A172 (cell line): Measurements from ENCODE around the gene GARIN6. TPM values are rescaled to one million over a fixed set of nuclear protein-coding genes. Genes with fewer than 3 reads are reported as not detected.
"Not testable (repeated sequence)": the region's sequence is repeated elsewhere in the genome, so short reads cannot be mapped to it uniquely, and the experiment has no call there.

Experiments used
- DNase-seq: peaks from one replicate; pipeline ENCODE4 v3.0.0-alpha.2; 2015; ENCODE audit warnings: low spot score
- total RNA-seq: library from RNA; depleted of rRNA; stranded (reverse); fragments of >200 nt; shearing (Covaris generic); gene quantifications from 2 replicates; pipeline ENCODE4 v1.2.3, GENCODE V29; 2014; rRNA removed

Gene GARIN6
- not detected in 2 replicates for total RNA-seq

- DNase-seq: no peak
Observed at GRCh38 chr12:99647453-99647852, at the start of gene GARIN6. TSS of gene GARIN6 (plus strand) at chr12:99647753. CDS start at chr12:99648175, 422 bp downstream.

- DNase-seq: no peak
Observed at GRCh38 chr12:99598785-99599184, 48.8 kb upstream of the GARIN6 start.

GRCh38 chr12:99600388-99600787 is 47.2 kb upstream of the GARIN6 start:
- no peak for DNase-seq

- no peak for DNase-seq
Observed at GRCh38 chr12:99609455-99610181, 37.9 kb upstream of the GARIN6 start.

- DNase-seq: peak; percentile 18
Observed at GRCh38 chr12:99611117-99611516, 36.4 kb upstream of the GARIN6 start.

- DNase-seq: peak; percentile 10
Observed at GRCh38 chr12:99611599-99611998, 36.0 kb upstream of the GARIN6 start.

GRCh38 chr12:99618657-99619056 is 28.9 kb upstream of the GARIN6 start:
- no peak for DNase-seq

- DNase-seq: peak; percentile 19
Observed at GRCh38 chr12:99619389-99620158, 28.0 kb upstream of the GARIN6 start.

GRCh38 chr12:99620159-99620479 is 27.4 kb upstream of the GARIN6 start:
- DNase-seq: no peak

- DNase-seq: not testable (repeated sequence)
Observed at GRCh38 chr12:99624591-99624990, 23.0 kb upstream of the GARIN6 start.

GRCh38 chr12:99627459-99627858 is 20.1 kb upstream of the GARIN6 start:
- DNase-seq: no peak

- DNase-seq: no peak
Observed at GRCh38 chr12:99644629-99645028, 2.9 kb upstream of the GARIN6 start.

GRCh38 chr12:99648183-99648582 is 630 bp downstream of the GARIN6 start:
- DNase-seq: no peak

GRCh38 chr12:99649551-99649950 is 2.0 kb downstream of the GARIN6 start:
- no peak for DNase-seq

- no peak for DNase-seq
Observed at GRCh38 chr12:99658671-99659349, 11.3 kb downstream of the GARIN6 start.

- no peak for DNase-seq
Observed at GRCh38 chr12:99670635-99671034, 23.1 kb downstream of the GARIN6 start.

- no peak for DNase-seq
Observed at GRCh38 chr12:99680276-99680675, 32.7 kb downstream of the GARIN6 start.

- peak; percentile 1 for DNase-seq
Observed at GRCh38 chr12:99686142-99686541, 38.6 kb downstream of the GARIN6 start.

GRCh38 chr12:99695050-99695449 is 47.5 kb downstream of the GARIN6 start:
- DNase-seq: no peak
